Stimulated activated CD8-positive, alpha-beta memory T cell treated with anti-CD3 and anti-CD28 coated beads, Interleukin-4, amount 100 ng/mL, for 4 hours (primary cell): ENCODE measurements around the gene IRGM.

ENCODE experiments used
- DNase-seq, 2 donors: peaks; one replicate each; pipeline ENCODE4 v3.0.0-alpha.2; 2020; ENCODE audit warnings: low read depth in 2 of 2, low spot score in 1 of 2

Gene IRGM

GRCh38 chr5:150895431-150896428, 49.4 kb downstream of the IRGM start:
- no peak for DNase-seq
